Activated effector memory CD4-positive, alpha-beta T cell treated with anti-CD3 and anti-CD28 coated beads, Interleukin-2, amount 50 U/mL, for 16 hours (primary cell): Measurements from ENCODE around the gene MRPL37.
"Not testable (repeated sequence)": the region's sequence is repeated elsewhere in the genome, so short reads cannot be mapped to it uniquely, and the experiment has no call there.

Experiments used
- DNase-seq: peaks from one replicate; pipeline ENCODE4 v3.0.0-alpha.2; 2020

Gene MRPL37

GRCh38 chr1:54220004-54220811 is 20.2 kb downstream of the MRPL37 start:
- DNase-seq = no peak

- DNase-seq = no peak
Observed at GRCh38 chr1:54221113-54221834, 21.3 kb downstream of the MRPL37 start.

- DNase-seq = no peak
Observed at GRCh38 chr1:54221867-54222484, 22.0 kb downstream of the MRPL37 start.

GRCh38 chr1:54222711-54223110 is 22.7 kb downstream of the MRPL37 start:
- DNase-seq = no peak

GRCh38 chr1:54223441-54224202 is 23.7 kb downstream of the MRPL37 start:
- no peak for DNase-seq

GRCh38 chr1:54224233-54224632 is 24.3 kb downstream of the MRPL37 start:
- no peak for DNase-seq

- no peak for DNase-seq
Observed at GRCh38 chr1:54225378-54225777, 25.4 kb downstream of the MRPL37 start.

GRCh38 chr1:54225986-54226559 is 26.1 kb downstream of the MRPL37 start:
- DNase-seq = no peak

GRCh38 chr1:54227091-54227602 is 27.2 kb downstream of the MRPL37 start:
- no peak for DNase-seq

GRCh38 chr1:54227891-54228310 is 27.9 kb downstream of the MRPL37 start:
- DNase-seq = no peak

- DNase-seq = no peak
Observed at GRCh38 chr1:54228638-54229079, 28.7 kb downstream of the MRPL37 start.

- peak; percentile 77 for DNase-seq
Observed at GRCh38 chr1:54229281-54229891, 29.4 kb downstream of the MRPL37 start.

GRCh38 chr1:54230507-54231339 is 30.8 kb downstream of the MRPL37 start:
- peak; percentile 76 for DNase-seq

GRCh38 chr1:54233196-54233595 is 33.2 kb downstream of the MRPL37 start:
- not testable (repeated sequence) for DNase-seq

GRCh38 chr1:54234284-54234683 is 34.3 kb downstream of the MRPL37 start:
- no peak for DNase-seq

- DNase-seq = no peak
Observed at GRCh38 chr1:54237586-54237985, 37.6 kb downstream of the MRPL37 start.

- DNase-seq = no peak
Observed at GRCh38 chr1:54238353-54239034, 38.5 kb downstream of the MRPL37 start.

- no peak for DNase-seq
Observed at GRCh38 chr1:54239035-54239383, 39.0 kb downstream of the MRPL37 start.

GRCh38 chr1:54239631-54240031 is 39.7 kb downstream of the MRPL37 start:
- DNase-seq = no peak

- DNase-seq = no peak
Observed at GRCh38 chr1:54240741-54241335, 40.9 kb downstream of the MRPL37 start.
